IMR-90 (cell line): ENCODE data around the gene DOCK4. TPM values are rescaled to one million over a fixed set of nuclear protein-coding genes. Genes with fewer than 3 reads are reported as not detected.

Source experiments
- ATAC-seq: fragments of 200-7000 bp; cut with Tn5 transposase; 2 replicates; pipeline ENCODE4 v1.9.1; 2020; ENCODE audit warnings: low read depth, mild to moderate bottlenecking, moderate library complexity
- BruUV-seq: library from RNA; stranded (reverse); fragments of 400-500 nt; replicated peaks from 2 replicates; lab custom pipeline; 2021; lab: Mats Ljungman, UMichigan
- CTCF ChIA-PET: fragments of 300-600 bp; formaldehyde crosslinking; extraction: SDS; loops from one replicate; lab custom pipeline; 2021; ENCODE audit warnings: antibody characterized with exemption; lab: Yijun Ruan, JAX
- POLR2A ChIA-PET: fragments of 300-600 bp; sonication (Branson Sonifier 250); formaldehyde crosslinking; loops from one replicate; lab custom pipeline; 2022; ENCODE audit warnings: antibody characterized with exemption; ENCODE audit not compliant: unreplicated experiment; lab: Charles Lee
- DNase-seq: peaks from one replicate; pipeline ENCODE4 v3.0.0; 2013
- H2AFZ ChIP-seq: replicated peaks from 2 replicates; pipeline ENCODE3; 2013; ENCODE audit warnings: low read length, mild to moderate bottlenecking; ENCODE audit not compliant: poor library complexity
- H2AK5ac ChIP-seq: 2 replicates; pipeline ENCODE4 v1.6.1; 2013; ENCODE audit warnings: low read depth, low read length, inconsistent platforms
- H2AK9ac ChIP-seq: replicated peaks from 2 replicates; pipeline ENCODE3; 2013; ENCODE audit warnings: mild to moderate bottlenecking, low read depth, low read length, moderate library complexity; ENCODE audit not compliant: poor library complexity
- H2BK120ac ChIP-seq: 2 replicates; pipeline ENCODE4 v1.6.1; 2013; ENCODE audit warnings: low read depth, low read length, inconsistent platforms
- H2BK15ac ChIP-seq: 3 replicates; pipeline ENCODE4 v1.6.1; 2013; ENCODE audit warnings: low read depth, low read length, inconsistent platforms
- H2BK20ac ChIP-seq: 2 replicates; pipeline ENCODE4 v1.6.1; 2013; ENCODE audit warnings: low read depth, mild to moderate bottlenecking, inconsistent platforms, low read length, moderate library complexity
- H2BK5ac ChIP-seq: 2 replicates; pipeline ENCODE4 v1.6.1; 2013; ENCODE audit warnings: mild to moderate bottlenecking, low read depth, low read length, inconsistent platforms; ENCODE audit not compliant: poor library complexity, severe bottlenecking
- H3K14ac ChIP-seq: replicated peaks from 2 replicates; pipeline ENCODE4 v1.6.1; 2013; ENCODE audit warnings: low read depth, low read length, inconsistent platforms
- H3K18ac ChIP-seq: 2 replicates; pipeline ENCODE4 v1.6.1; 2013; ENCODE audit warnings: low read depth, low read length, control low read depth
- H3K23ac ChIP-seq: 2 replicates; pipeline ENCODE4 v1.6.1; 2013; ENCODE audit warnings: low read depth, low read length, inconsistent platforms
- H3K27ac ChIP-seq: 2 replicates; pipeline ENCODE4 v1.5.1; 2013; ENCODE audit warnings: mild to moderate bottlenecking, control low read depth, low read length; ENCODE audit not compliant: insufficient read depth
- H3K27me3 ChIP-seq: 2 replicates; pipeline ENCODE4 v1.6.1; 2013; ENCODE audit warnings: low read length; ENCODE audit not compliant: control insufficient read depth, insufficient read depth
- H3K36me3 ChIP-seq: 2 replicates; pipeline ENCODE4 v1.6.1; 2013; ENCODE audit warnings: low read length, mixed read lengths; ENCODE audit not compliant: control insufficient read depth, insufficient read depth
- H3K4ac ChIP-seq: 2 replicates; pipeline ENCODE4 v1.6.1; 2013; ENCODE audit warnings: low read depth, low read length, inconsistent platforms
- H3K4me1 ChIP-seq: 2 replicates; pipeline ENCODE4 v1.6.1; 2013; ENCODE audit warnings: low read length, mixed read lengths; ENCODE audit not compliant: control insufficient read depth, insufficient read depth
- H3K4me2 ChIP-seq: 2 replicates; pipeline ENCODE4 v1.6.1; 2013; ENCODE audit warnings: low read depth, mild to moderate bottlenecking, control low read depth, low read length, moderate library complexity
- H3K4me3 ChIP-seq: 2 replicates; pipeline ENCODE4 v1.5.1; 2013; ENCODE audit warnings: low read depth, mild to moderate bottlenecking, control low read depth, low read length, moderate library complexity; ENCODE audit not compliant: insufficient read depth
- H3K56ac ChIP-seq: 2 replicates; pipeline ENCODE4 v1.6.1; 2013; ENCODE audit warnings: low read length, inconsistent platforms; ENCODE audit not compliant: insufficient read depth; ENCODE audit errors: extremely low read depth
- H3K79me1 ChIP-seq, 2 experiments: 2 replicates each; pipeline ENCODE4 v1.6.1; 2013; ENCODE audit warnings: low read length in 2 of 2, inconsistent platforms in 1 of 2, low read depth in 1 of 2
- H3K9ac ChIP-seq: 2 replicates; pipeline ENCODE4 v1.6.1; 2013; ENCODE audit warnings: low read depth, low read length, control low read depth
- H3K9me1 ChIP-seq: 2 replicates; pipeline ENCODE4 v1.6.1; 2013; ENCODE audit warnings: low read length, inconsistent platforms; ENCODE audit not compliant: insufficient read depth
- H3K9me3 ChIP-seq: 2 replicates; pipeline ENCODE4 v1.6.1; 2013; ENCODE audit warnings: low read length; ENCODE audit not compliant: control insufficient read depth, insufficient read depth
- H4K20me1 ChIP-seq: 2 replicates; pipeline ENCODE4 v1.6.1; 2013; ENCODE audit warnings: low read length, inconsistent platforms; ENCODE audit not compliant: insufficient read depth
- H4K5ac ChIP-seq: 2 replicates; pipeline ENCODE4 v1.6.1; 2013; ENCODE audit warnings: mild to moderate bottlenecking, low read depth, low read length, control low read depth
- H4K8ac ChIP-seq, 2 experiments: 2 replicates each; pipeline ENCODE4 v1.6.1; 2013; ENCODE audit warnings: low read depth in 2 of 2, low read length in 2 of 2, control low read depth in 1 of 2, inconsistent platforms in 1 of 2
- H4K91ac ChIP-seq: 2 replicates; pipeline ENCODE4 v1.6.1; 2013; ENCODE audit warnings: low read depth, low read length, inconsistent platforms; ENCODE audit not compliant: insufficient read depth
- BHLHE40 ChIP-seq: fragments of 150-350 bp; IDR thresholded peaks from 2 replicates; pipeline ENCODE4 v1.6.1; 2016; ENCODE audit warnings: mild to moderate bottlenecking, low read depth, low read length
- CEBPB ChIP-seq: IDR thresholded peaks from 2 replicates; pipeline ENCODE4 v1.6.1; 2012; ENCODE audit warnings: low read depth, low read length, improper control_type of control experiment
- CTCF ChIP-seq: conservative IDR thresholded peaks from 2 replicates; pipeline ENCODE4 v1.5.1; 2012; ENCODE audit warnings: mild to moderate bottlenecking, low read depth, low read length, improper control_type of control experiment
- ELK1 ChIP-seq: fragments of 150-350 bp; IDR thresholded peaks from 2 replicates; pipeline ENCODE4 v1.6.1; 2016; ENCODE audit warnings: low read depth, mild to moderate bottlenecking, low read length, moderate library complexity, borderline replicate concordance
- FOS ChIP-seq: fragments of 150-350 bp; IDR thresholded peaks from 2 replicates; pipeline ENCODE4 v1.6.1; 2016; ENCODE audit warnings: low read depth, low read length
- MAFK ChIP-seq: IDR thresholded peaks from 2 replicates; pipeline ENCODE4 v1.6.1; 2012; ENCODE audit warnings: low read depth, low read length, improper control_type of control experiment
- MAZ ChIP-seq: IDR thresholded peaks from 2 replicates; pipeline ENCODE4 v1.6.1; 2012; ENCODE audit warnings: low read depth, mild to moderate bottlenecking, low read length, improper control_type of control experiment, moderate library complexity, borderline replicate concordance
- MXI1 ChIP-seq: IDR thresholded peaks from 2 replicates; pipeline ENCODE4 v1.6.1; 2012; ENCODE audit warnings: low read depth, mild to moderate bottlenecking, low read length, moderate library complexity, borderline replicate concordance
- POLR2A ChIP-seq: IDR thresholded peaks from 2 replicates; pipeline ENCODE4 v1.6.1; 2012; ENCODE audit warnings: mild to moderate bottlenecking, low read depth, low read length
- RAD21 ChIP-seq: IDR thresholded peaks from 2 replicates; pipeline ENCODE4 v1.6.1; 2012; ENCODE audit warnings: low read length, improper control_type of control experiment
- RCOR1 ChIP-seq: IDR thresholded peaks from 2 replicates; pipeline ENCODE4 v1.6.1; 2012; ENCODE audit warnings: mild to moderate bottlenecking, low read length, improper control_type of control experiment; ENCODE audit not compliant: insufficient replicate concordance
- RFX5 ChIP-seq: IDR thresholded peaks from 2 replicates; pipeline ENCODE4 v1.8.0; 2012; ENCODE audit warnings: low read depth, mild to moderate bottlenecking, low read length, moderate library complexity
- SMC3 ChIP-seq: fragments of 150-350 bp; IDR thresholded peaks from 2 replicates; pipeline ENCODE4 v1.6.1; 2016; ENCODE audit warnings: low read depth, mild to moderate bottlenecking, antibody characterized with exemption, low read length, moderate library complexity
- USF2 ChIP-seq: fragments of 150-350 bp; IDR thresholded peaks from 2 replicates; pipeline ENCODE4 v1.6.1; 2017; ENCODE audit warnings: mild to moderate bottlenecking, antibody characterized with exemption, low read length, low read depth
- WGBS, 2 experiments: methylation state at CpG; one replicate each; pipeline versions ENCODE4 v1.1.5 to v1.1.7; 2013; ENCODE audit warnings: missing lambda C conversion rate in 2 of 2; ENCODE audit not compliant: insufficient read length in 1 of 2; ENCODE audit errors: extremely low coverage in 2 of 2; 5-methylcytosine and 5-hydroxymethylcytosine counted together
- dilution Hi-C: fragments of 300-500 bp; cut with HindIII; formaldehyde crosslinking; loops from one replicate; pipeline ENCODE4 v1.14.3; 2018; ENCODE audit warnings: low sequenced_read_pairs; ENCODE audit not compliant: unreplicated experiment
- in situ Hi-C: fragments of 300-500 bp; cut with MboI; formaldehyde crosslinking; loops from 3 replicates; pipeline ENCODE4 v1.14.3; 2019; ENCODE audit warnings: low sequenced_read_pairs, inconsistent platforms, mixed read lengths
- intact Hi-C: fragments of 100-400 bp; cut with micrococcal nuclease; formaldehyde crosslinking; loops from 2 replicates; pipeline ENCODE4 v1.10.0; 2022
- polyA plus RNA-seq, 3 experiments: library from polyadenylated mRNA; depleted of rRNA; stranded (reverse); fragments of >200 nt; gene quantifications; 2 replicates each; pipeline ENCODE4 v1.2.3, GENCODE V29; 2012; ENCODE audit warnings: low replicate concordance in 1 of 3
- total RNA-seq: library from RNA; depleted of rRNA; stranded (reverse); fragments of >200 nt; gene quantifications from 2 replicates; pipeline ENCODE4 v1.2.3, GENCODE V29; 2012

Gene DOCK4
- total and polyA plus RNA-seq, 2 of the 4 experiments (the other 2 are of a cell fraction): 4.4 to 12.2 TPM

GRCh38 chr7:112144284-112145059 lies 61.7 kb downstream of the DOCK4 start:
- no TSS peak for BruUV-seq
- ChIA-PET CTCF (interaction anchor here (1.3 kb wide), 1 partner anchor 16 kb away, joined by 4 read pairs; no protein-coding TSS in a partner anchor), POLR2A (no interaction called here)
- Histone ChIP-seq H4K8ac (peak overlapping the region; percentile 17 to 58; a peak in 3 of 4 replicates), H3K4me2 (peak overlapping the region; percentile 78), H2BK20ac (peak overlapping the region; percentile 63), H3K56ac (peak overlapping the region; percentile 65; the same call in 1 of the 2 replicates), H2AK9ac (no peak overlapping the region), H3K36me3 (no peaks in the 10 kb centered on the region), H2BK15ac (peak overlapping the region; percentile 67; the same call in 1 of the 3 replicates), H2BK120ac (peak overlapping the region; percentile 72), H4K20me1 (no peaks in the 10 kb centered on the region), H4K5ac (peak overlapping the region; percentile 7), H3K4ac (peak overlapping the region; percentile 65), H3K79me1 (peaks cover 11 to 28% of the 10 kb centered on the region in 2 experiments), H2AK5ac (peak overlapping the region; percentile 76), H3K14ac (peak overlapping the region; percentile 2; the same call in 1 of the 2 replicates), H2AFZ (no peak overlapping the region), H4K91ac (peak overlapping the region; percentile 77), H3K4me1 (peaks cover 11% of the 10 kb centered on the region), H2BK5ac (peak overlapping the region; percentile 67), H3K23ac (peak overlapping the region; percentile 70), H3K27ac (peak overlapping the region; percentile 28; the same call in 1 of the 2 replicates), H3K9me1 (peaks cover 14% of the 10 kb centered on the region), H3K4me3 (no peak overlapping the region), H3K9me3 (no peaks in the 10 kb centered on the region), H3K18ac (peak overlapping the region; percentile 71), H3K27me3 (no peaks in the 10 kb centered on the region), H3K9ac (no peak overlapping the region)
- in situ Hi-C loops (no loop called here), intact Hi-C loops (loop anchor here (5.0 kb wide), 1 partner anchor 58 kb away; no protein-coding TSS in a partner anchor), dilution Hi-C loops (no loop called here)
- 0% methylated on average over 1 of the region's 5 CpGs; no CpG with 5 or more reads in 1 of the 2 experiments for WGBS, 2 experiments
- ATAC-seq: no peak
- DNase-seq: peak; percentile 17
- TF ChIP-seq RAD21 (no peak), ELK1 (no peak), FOS (no peak), RFX5 (no peak), SMC3 (no peak), BHLHE40 (no peak), RCOR1 (no peak), POLR2A (no peak), MXI1 (no peak), CEBPB (no peak), MAFK (no peak), CTCF (no peak), MAZ (no peak), USF2 (no peak)
